Trophoblast cell (in vitro differentiated cells and primary cell): ENCODE data around the gene ARMC9.

Source experiments
- DNase-seq, 2 donors: peaks; one replicate each; pipeline ENCODE4 v3.0.0-alpha.2; 2016
- H2AFZ ChIP-seq: 2 replicates; pipeline ENCODE4 v1.6.1; 2013; ENCODE audit warnings: low read length, moderate library complexity, mild to moderate bottlenecking; ENCODE audit not compliant: insufficient read depth, poor library complexity
- H2AK5ac ChIP-seq: 2 replicates; pipeline ENCODE4 v1.6.1; 2013; ENCODE audit warnings: mild to moderate bottlenecking, low read length
- H2BK120ac ChIP-seq: 2 replicates; pipeline ENCODE4 v1.6.1; 2013; ENCODE audit warnings: low read length, mild to moderate bottlenecking, moderate library complexity; ENCODE audit not compliant: insufficient read depth, poor library complexity
- H2BK12ac ChIP-seq: 2 replicates; pipeline ENCODE4 v1.6.1; 2013; ENCODE audit warnings: mild to moderate bottlenecking, low read length, moderate library complexity
- H2BK5ac ChIP-seq: 2 replicates; pipeline ENCODE4 v1.6.1; 2013; ENCODE audit warnings: low read length, low read depth, moderate library complexity, mild to moderate bottlenecking; ENCODE audit not compliant: poor library complexity
- H3K14ac ChIP-seq: 2 replicates; pipeline ENCODE4 v1.6.1; 2013; ENCODE audit warnings: mild to moderate bottlenecking, low read length
- H3K18ac ChIP-seq: 2 replicates; pipeline ENCODE4 v1.6.1; 2013; ENCODE audit warnings: mild to moderate bottlenecking, low read length
- H3K23ac ChIP-seq: 2 replicates; pipeline ENCODE4 v1.6.1; 2013; ENCODE audit warnings: low read length
- H3K27ac ChIP-seq: 2 replicates; pipeline ENCODE4 v1.5.1; 2013; ENCODE audit warnings: low read depth, mild to moderate bottlenecking, inconsistent platforms, low read length, moderate library complexity
- H3K27me3 ChIP-seq: 2 replicates; pipeline ENCODE4 v1.6.1; 2013; ENCODE audit warnings: inconsistent platforms, mild to moderate bottlenecking, low read length, moderate library complexity; ENCODE audit not compliant: insufficient read depth
- H3K36me3 ChIP-seq, 2 experiments: 1 replicate in 1 of 2; 2 replicates in 1 of 2; pipeline ENCODE4 v1.6.1; 2013; ENCODE audit warnings: low read length in 2 of 2, mild to moderate bottlenecking in 2 of 2, moderate library complexity in 1 of 2; ENCODE audit not compliant: insufficient read depth in 2 of 2, control insufficient read depth in 1 of 2
- H3K4ac ChIP-seq: 2 replicates; pipeline ENCODE4 v1.6.1; 2013; ENCODE audit warnings: low read depth, mild to moderate bottlenecking, low read length, moderate library complexity
- H3K4me1 ChIP-seq, 2 experiments: 1 replicate in 1 of 2; 2 replicates in 1 of 2; pipeline ENCODE4 v1.6.1; 2013; ENCODE audit warnings: low read length in 2 of 2, mild to moderate bottlenecking in 2 of 2, moderate library complexity in 1 of 2; ENCODE audit not compliant: insufficient read depth in 2 of 2, control insufficient read depth in 1 of 2
- H3K4me2 ChIP-seq: 2 replicates; pipeline ENCODE4 v1.6.1; 2013; ENCODE audit warnings: inconsistent platforms, mild to moderate bottlenecking, low read length, moderate library complexity
- H3K4me3 ChIP-seq: 2 replicates; pipeline ENCODE4 v1.5.1; 2013; ENCODE audit warnings: mild to moderate bottlenecking, low read depth, low read length, inconsistent platforms
- H3K79me1 ChIP-seq: one replicate; pipeline ENCODE4 v1.6.1; 2013; ENCODE audit warnings: low read length
- H3K79me2 ChIP-seq: 2 replicates; pipeline ENCODE4 v1.6.1; 2013; ENCODE audit warnings: low read length, mild to moderate bottlenecking; ENCODE audit not compliant: control insufficient read depth, insufficient read depth, poor library complexity
- H3K9ac ChIP-seq: 2 replicates; pipeline ENCODE4 v1.6.1; 2013; ENCODE audit warnings: mild to moderate bottlenecking, low read length
- H3K9me3 ChIP-seq: 2 replicates; pipeline ENCODE4 v1.6.1; 2013; ENCODE audit warnings: low read depth, mild to moderate bottlenecking, control low read depth, inconsistent platforms, low read length; ENCODE audit not compliant: insufficient read depth
- H4K12ac ChIP-seq: 2 replicates; pipeline ENCODE4 v1.6.1; 2013; ENCODE audit warnings: low read depth, mild to moderate bottlenecking, low read length, moderate library complexity
- H4K8ac ChIP-seq: 2 replicates; pipeline ENCODE4 v1.6.1; 2013; ENCODE audit warnings: low read depth, mild to moderate bottlenecking, low read length, moderate library complexity
- H4K91ac ChIP-seq: one replicate; pipeline ENCODE4 v1.6.1; 2013; ENCODE audit warnings: low read depth, mild to moderate bottlenecking, low read length, moderate library complexity
- WGBS: extraction: QIAGEN DNeasy Blood & Tissue Kit; methylation state at CpG from one replicate; pipeline ENCODE4 v1.1.7; 2013; ENCODE audit warnings: missing lambda C conversion rate; ENCODE audit not compliant: insufficient read length, insufficient coverage; ENCODE audit errors: extremely low coverage; 5-methylcytosine and 5-hydroxymethylcytosine counted together

The ARMC9 gene

GRCh38 chr2:231213931-231214642 lies 15.7 kb downstream of the ARMC9 start:
- H2BK12ac ChIP-seq, result no peak overlapping the region
- no peak overlapping the region for H2AK5ac ChIP-seq
- no peak overlapping the region for H3K27ac ChIP-seq
- no peaks in the 10 kb centered on the region for H3K4me1 ChIP-seq
- no peak overlapping the region for H2BK5ac ChIP-seq
- H3K14ac ChIP-seq, result no peak overlapping the region
- H3K23ac ChIP-seq, result no peak overlapping the region
- peaks cover 12 to 17% of the 10 kb centered on the region in 2 experiments for H3K36me3 ChIP-seq
- WGBS, result no CpG with 5 or more reads among the region's 6 CpGs
- no peak overlapping the region for H2AFZ ChIP-seq
- H2BK120ac ChIP-seq, result no peak overlapping the region
- H3K27me3 ChIP-seq, result no peaks in the 10 kb centered on the region
- H3K9ac ChIP-seq, result no peak overlapping the region
- no peak overlapping the region for H4K91ac ChIP-seq
- H3K79me1 ChIP-seq, result no peaks in the 10 kb centered on the region
- H3K18ac ChIP-seq, result no peak overlapping the region
- no peak overlapping the region for H3K4me2 ChIP-seq
- no peak overlapping the region for H3K4me3 ChIP-seq
- DNase-seq, result no peak
- no peak overlapping the region for H4K12ac ChIP-seq
- H4K8ac ChIP-seq, result no peak overlapping the region
- no peak overlapping the region for H3K4ac ChIP-seq
- no peaks in the 10 kb centered on the region for H3K9me3 ChIP-seq
- no peaks in the 10 kb centered on the region for H3K79me2 ChIP-seq

DNA sequence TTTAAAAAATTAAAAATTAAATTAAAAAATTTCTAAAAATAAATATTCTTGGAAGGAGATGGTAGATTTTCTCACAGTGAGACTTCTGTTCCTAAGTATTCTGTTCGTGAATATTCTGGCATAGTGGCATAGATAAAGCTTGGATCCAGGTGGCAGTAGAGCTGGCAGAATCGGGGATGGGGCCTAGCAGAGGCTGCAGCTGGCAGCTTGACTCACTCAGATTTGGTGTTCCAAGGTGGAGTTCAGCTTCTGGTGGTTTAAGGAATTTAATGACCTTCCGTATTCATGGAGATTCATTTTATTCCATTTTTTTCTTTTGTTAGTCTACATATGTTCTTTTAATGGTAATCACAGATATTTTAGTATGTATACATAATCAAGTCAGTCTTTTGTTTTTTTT lies 19.9 kb downstream of the ARMC9 start:
- H2AFZ ChIP-seq, result no peak overlapping the region
- no peak overlapping the region for H3K4me3 ChIP-seq
- no peak overlapping the region for H3K14ac ChIP-seq
- H3K27ac ChIP-seq, result no peak overlapping the region
- H3K79me2 ChIP-seq, result no peaks in the 10 kb centered on the region
- no peak overlapping the region for H2AK5ac ChIP-seq
- no CpG with 5 or more reads among the region's 3 CpGs for WGBS
- H3K4me1 ChIP-seq, result peaks cover 0 to 2% of the 10 kb centered on the region in 2 experiments
- no peak overlapping the region for H2BK120ac ChIP-seq
- peaks cover 11 to 13% of the 10 kb centered on the region in 2 experiments for H3K36me3 ChIP-seq
- no peak overlapping the region for H4K91ac ChIP-seq
- no peak overlapping the region for H3K23ac ChIP-seq
- H4K8ac ChIP-seq, result no peak overlapping the region
- no peaks in the 10 kb centered on the region for H3K9me3 ChIP-seq
- H2BK12ac ChIP-seq, result no peak overlapping the region
- no peak for DNase-seq
- no peaks in the 10 kb centered on the region for H3K27me3 ChIP-seq
- H3K4me2 ChIP-seq, result no peak overlapping the region
- no peak overlapping the region for H3K4ac ChIP-seq
- no peaks in the 10 kb centered on the region for H3K79me1 ChIP-seq
- H3K9ac ChIP-seq, result no peak overlapping the region
- no peak overlapping the region for H3K18ac ChIP-seq
- no peak overlapping the region for H2BK5ac ChIP-seq
- H4K12ac ChIP-seq, result no peak overlapping the region

GRCh38 chr2:231219289-231219688 lies 20.9 kb downstream of the ARMC9 start:
- Histone ChIP-seq H2AFZ (no peak overlapping the region), H3K9ac (no peak overlapping the region), H3K4ac (no peak overlapping the region), H3K79me1 (no peaks in the 10 kb centered on the region), H2AK5ac (no peak overlapping the region), H4K91ac (no peak overlapping the region), H3K18ac (no peak overlapping the region), H3K36me3 (peaks cover 10 to 12% of the 10 kb centered on the region in 2 experiments), H3K27ac (no peak overlapping the region), H2BK5ac (no peak overlapping the region), H2BK12ac (no peak overlapping the region), H4K12ac (no peak overlapping the region), H3K23ac (no peak overlapping the region), H3K9me3 (no peaks in the 10 kb centered on the region), H2BK120ac (no peak overlapping the region), H4K8ac (no peak overlapping the region), H3K4me2 (no peak overlapping the region), H3K14ac (no peak overlapping the region), H3K27me3 (no peaks in the 10 kb centered on the region), H3K79me2 (no peaks in the 10 kb centered on the region), H3K4me3 (no peak overlapping the region), H3K4me1 (peaks cover 0 to 2% of the 10 kb centered on the region in 2 experiments)
- WGBS, result no CpG with 5 or more reads among the region's 3 CpGs
- no peak for DNase-seq

GRCh38 chr2:231221761-231222160 lies 23.3 kb downstream of the ARMC9 start:
- H2AK5ac ChIP-seq, result no peak overlapping the region
- H2AFZ ChIP-seq, result no peak overlapping the region
- H3K79me1 ChIP-seq, result no peaks in the 10 kb centered on the region
- no peak overlapping the region for H3K14ac ChIP-seq
- no peak overlapping the region for H2BK120ac ChIP-seq
- no CpG with 5 or more reads among the region's 3 CpGs for WGBS
- H3K4me2 ChIP-seq, result no peak overlapping the region
- no peak overlapping the region for H2BK5ac ChIP-seq
- no peaks in the 10 kb centered on the region for H3K79me2 ChIP-seq
- no peak overlapping the region for H3K27ac ChIP-seq
- no peak overlapping the region for H3K23ac ChIP-seq
- H3K18ac ChIP-seq, result no peak overlapping the region
- H3K9ac ChIP-seq, result no peak overlapping the region
- no peaks in the 10 kb centered on the region for H3K27me3 ChIP-seq
- peaks cover 7 to 10% of the 10 kb centered on the region in 2 experiments for H3K36me3 ChIP-seq
- no peak overlapping the region for H4K8ac ChIP-seq
- no peak overlapping the region for H3K4ac ChIP-seq
- no peak overlapping the region for H4K91ac ChIP-seq
- peaks cover 0 to 2% of the 10 kb centered on the region in 2 experiments for H3K4me1 ChIP-seq
- no peak overlapping the region for H2BK12ac ChIP-seq
- DNase-seq, result no peak
- H3K9me3 ChIP-seq, result no peaks in the 10 kb centered on the region
- no peak overlapping the region for H4K12ac ChIP-seq
- no peak overlapping the region for H3K4me3 ChIP-seq
